GM12872 (cell line): ENCODE results near the gene PCBP3.

ENCODE experiments used
- TF ChIP-seq, protein P1 (sequence below): IDR thresholded peaks from 3 replicates; pipeline ENCODE4 v1.5.1; 2011; ENCODE audit warnings: low read depth, mild to moderate bottlenecking, low read length, moderate library complexity; ENCODE audit not compliant: insufficient read depth

The PCBP3 gene

GRCh38 chr21:45830720-45831366 is 187.3 kb downstream of the PCBP3 start:
- TF ChIP-seq, protein P1, sequence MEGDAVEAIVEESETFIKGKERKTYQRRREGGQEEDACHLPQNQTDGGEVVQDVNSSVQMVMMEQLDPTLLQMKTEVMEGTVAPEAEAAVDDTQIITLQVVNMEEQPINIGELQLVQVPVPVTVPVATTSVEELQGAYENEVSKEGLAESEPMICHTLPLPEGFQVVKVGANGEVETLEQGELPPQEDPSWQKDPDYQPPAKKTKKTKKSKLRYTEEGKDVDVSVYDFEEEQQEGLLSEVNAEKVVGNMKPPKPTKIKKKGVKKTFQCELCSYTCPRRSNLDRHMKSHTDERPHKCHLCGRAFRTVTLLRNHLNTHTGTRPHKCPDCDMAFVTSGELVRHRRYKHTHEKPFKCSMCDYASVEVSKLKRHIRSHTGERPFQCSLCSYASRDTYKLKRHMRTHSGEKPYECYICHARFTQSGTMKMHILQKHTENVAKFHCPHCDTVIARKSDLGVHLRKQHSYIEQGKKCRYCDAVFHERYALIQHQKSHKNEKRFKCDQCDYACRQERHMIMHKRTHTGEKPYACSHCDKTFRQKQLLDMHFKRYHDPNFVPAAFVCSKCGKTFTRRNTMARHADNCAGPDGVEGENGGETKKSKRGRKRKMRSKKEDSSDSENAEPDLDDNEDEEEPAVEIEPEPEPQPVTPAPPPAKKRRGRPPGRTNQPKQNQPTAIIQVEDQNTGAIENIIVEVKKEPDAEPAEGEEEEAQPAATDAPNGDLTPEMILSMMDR = no peak

DNA sequence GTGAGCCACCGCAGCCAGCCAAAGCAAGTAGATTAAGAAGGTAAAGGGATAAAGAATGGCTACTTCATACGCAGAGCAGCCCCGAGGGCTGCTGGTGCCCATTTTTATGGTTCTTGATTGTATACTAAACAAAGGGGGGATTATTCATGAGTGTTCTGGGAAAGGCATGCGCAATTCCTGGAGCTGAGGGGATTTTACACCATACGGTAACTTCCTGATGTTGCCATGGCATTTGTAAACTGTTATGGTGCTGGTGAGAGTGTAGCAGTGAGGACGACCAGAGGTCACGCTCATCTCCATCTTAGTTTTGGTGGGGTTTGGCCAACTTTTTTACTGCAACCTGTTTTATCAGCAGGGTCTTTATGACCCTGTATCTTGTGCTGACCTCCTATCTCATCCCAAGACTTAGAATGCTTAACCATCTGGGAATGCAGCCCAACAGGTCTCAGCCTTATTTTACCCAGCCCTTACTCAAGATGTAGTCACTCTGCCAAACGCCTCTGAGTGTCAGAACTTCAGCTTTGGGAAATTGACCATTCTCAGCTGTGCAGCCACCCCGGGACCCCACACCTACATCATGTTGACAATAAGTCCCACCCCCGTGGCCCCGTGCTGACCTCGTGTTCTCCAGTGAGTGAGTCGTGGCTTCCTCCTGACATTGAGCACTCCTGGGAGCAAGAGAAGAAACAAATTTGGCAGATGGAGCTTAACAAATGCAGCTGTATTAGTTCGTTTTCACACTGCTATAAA is 188.6 kb downstream of the PCBP3 start:
- TF ChIP-seq, protein P1 = no peak

DNA sequence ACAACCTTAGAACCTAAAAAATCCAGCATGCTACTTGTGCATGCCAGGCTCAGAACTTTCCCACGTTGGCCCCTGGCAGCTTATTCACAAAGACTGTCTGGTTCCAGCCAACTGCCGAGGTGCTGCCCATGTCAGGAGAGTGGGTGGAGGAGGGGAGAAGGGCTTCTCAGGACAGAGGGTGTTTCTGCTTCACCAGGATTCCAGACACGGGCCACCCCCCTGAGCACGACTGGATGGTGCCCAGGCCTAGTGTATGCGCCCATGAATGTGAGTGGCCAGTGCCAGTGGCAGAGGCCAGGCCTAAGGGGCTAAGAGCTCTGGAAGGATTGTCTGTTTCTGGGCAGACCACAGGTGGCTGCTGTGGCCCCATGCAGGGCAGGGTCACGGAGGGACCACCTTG is 189.9 kb downstream of the PCBP3 start:
- TF ChIP-seq, protein P1 = no peak

DNA sequence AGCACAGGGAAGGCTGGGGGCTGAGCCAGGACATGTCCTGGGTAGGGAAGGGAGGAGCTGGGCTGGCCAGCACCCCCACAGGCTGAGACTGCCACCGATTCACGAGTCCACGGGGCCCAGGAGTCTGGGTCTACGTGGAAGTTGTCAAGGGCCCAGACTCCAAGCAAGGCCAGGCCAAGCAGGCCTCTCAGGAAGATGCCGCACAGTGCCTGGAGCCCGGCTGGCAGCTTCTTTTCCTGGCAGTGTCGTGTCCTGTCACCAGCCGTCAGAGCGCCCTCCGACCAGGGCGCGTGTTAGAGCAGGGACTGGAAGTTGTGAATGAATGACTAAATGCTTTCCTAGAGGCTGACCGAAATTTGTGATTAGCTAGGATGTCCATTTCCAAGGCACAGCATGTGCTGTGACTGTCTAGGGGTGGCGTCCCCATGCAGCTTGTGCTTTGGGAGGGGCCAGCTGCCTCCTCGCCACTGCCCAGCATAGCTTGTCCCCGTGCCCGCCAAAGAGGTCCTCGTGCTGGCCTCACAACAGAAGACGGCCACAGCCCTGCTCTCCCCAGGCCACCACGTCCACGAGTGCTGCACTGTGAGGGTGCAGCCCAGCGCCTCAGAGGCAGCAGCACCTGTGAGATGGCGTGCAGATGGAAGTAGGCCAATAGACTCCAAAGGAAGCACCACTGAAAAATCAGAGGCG is 190.6 kb downstream of the PCBP3 start:
- TF ChIP-seq, protein P1 = no peak

DNA sequence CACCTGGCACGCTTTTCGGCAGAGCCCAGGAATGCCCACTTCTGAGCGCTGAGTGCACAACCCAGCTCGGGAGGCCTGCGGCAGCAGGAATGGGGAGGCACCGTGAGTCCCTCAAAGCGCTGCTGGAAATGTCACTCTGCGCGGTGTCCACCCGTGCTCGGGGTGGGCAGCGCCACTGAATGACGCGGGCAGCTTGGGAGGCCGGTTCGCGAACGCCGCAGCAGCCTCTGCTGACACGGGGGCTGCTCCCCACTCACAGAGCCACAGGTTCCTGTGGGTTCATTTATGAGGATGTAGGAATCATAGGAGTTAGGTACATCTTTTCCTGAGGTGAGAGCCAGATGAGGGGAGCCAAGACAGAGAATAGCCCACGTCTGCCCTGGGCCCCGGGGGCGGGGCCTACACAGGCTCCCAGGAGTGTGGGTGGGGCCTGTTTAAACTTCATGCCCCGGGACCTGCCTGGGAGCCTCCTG is 191.3 kb downstream of the PCBP3 start:
- TF ChIP-seq, protein P1 = no peak

DNA sequence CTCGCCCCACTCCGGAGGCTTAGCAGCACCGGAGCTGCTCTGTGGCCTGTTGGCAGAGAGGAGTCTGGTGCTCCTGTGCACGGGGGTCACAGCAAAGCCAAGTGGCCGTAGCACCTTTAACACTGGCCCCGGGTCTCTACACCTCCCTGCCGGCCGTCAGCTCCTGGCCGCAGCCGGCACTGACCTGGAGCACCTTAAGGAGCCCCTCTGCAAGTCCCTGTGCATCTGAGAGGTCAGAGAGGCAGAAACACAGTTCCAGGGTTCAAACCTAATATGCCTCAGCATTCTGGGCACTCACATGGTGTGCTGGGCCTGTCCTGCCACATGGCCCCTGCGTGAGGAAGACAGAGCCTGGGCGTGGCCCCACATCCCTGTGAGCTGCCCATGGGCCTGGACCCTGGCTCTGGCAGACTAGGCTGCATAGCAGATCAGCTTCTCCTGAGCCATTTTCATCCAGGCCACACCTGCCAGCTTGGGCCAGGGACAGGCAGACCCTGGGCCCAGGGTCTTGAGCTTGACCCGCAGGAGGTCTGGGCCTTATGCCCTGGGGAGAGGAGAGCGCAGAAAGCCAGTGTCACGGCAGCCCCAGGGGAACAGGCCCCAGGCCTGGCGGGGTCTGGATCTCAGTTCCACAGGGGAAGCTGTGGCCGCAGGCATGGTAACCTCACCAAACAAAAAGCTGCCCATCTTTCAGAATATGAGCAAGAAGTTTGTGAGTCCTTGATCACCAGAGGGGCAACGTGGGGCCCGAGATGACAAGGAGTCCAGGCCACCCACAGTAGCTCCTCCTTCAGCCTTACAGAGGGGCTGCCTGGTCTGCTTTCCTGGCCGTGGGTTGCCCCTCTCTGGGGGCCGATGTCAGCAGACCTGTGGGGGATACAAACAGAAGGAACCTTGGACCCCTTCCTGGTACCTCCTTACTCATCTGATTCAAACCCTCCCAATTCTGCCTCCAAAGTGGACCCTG is 192.1 kb downstream of the PCBP3 start:
- TF ChIP-seq, protein P1 = no peak
